Kidney (tissue), 14 donors: Measurements from ENCODE around the gene DUSP3. TPM values are rescaled to one million over a fixed set of nuclear protein-coding genes. Genes with fewer than 3 reads are reported as not detected.

Source experiments
- DNase-seq, 5 donors: peaks; one replicate each; pipeline ENCODE4 v3.0.0-alpha.2; 2013 to 2020
- FAIRE-seq: peaks from 2 replicates; lab custom pipeline; 2012; peaks lifted over from hg19 to GRCh38; lab: Jason Lieb, UNC
- H3K27ac ChIP-seq, 2 donors: one replicate each; pipeline ENCODE4 v1.7.0; 2013; ENCODE audit warnings: low read depth in 2 of 2, low read length in 2 of 2, inconsistent platforms in 1 of 2
- H3K27me3 ChIP-seq: one replicate; pipeline ENCODE4 v1.7.1; 2013; ENCODE audit warnings: low read length, inconsistent platforms; ENCODE audit not compliant: control insufficient read depth, insufficient read depth
- H3K36me3 ChIP-seq, 3 donors: one replicate each; pipeline versions ENCODE4 v1.7.0 to v1.7.1; 2013; ENCODE audit warnings: low read length in 3 of 3, control low read depth in 1 of 3, inconsistent platforms in 1 of 3; ENCODE audit not compliant: insufficient read depth in 3 of 3, control insufficient read depth in 2 of 3
- H3K4me1 ChIP-seq, 3 donors: one replicate each; pipeline versions ENCODE4 v1.7.0 to v1.7.1; 2013; ENCODE audit warnings: low read length in 3 of 3, inconsistent platforms in 1 of 3, low read depth in 1 of 3; ENCODE audit not compliant: control insufficient read depth in 2 of 3, insufficient read depth in 2 of 3
- H3K4me3 ChIP-seq, 3 donors: one replicate each; pipeline versions ENCODE4 v1.7.0 to v1.8.1; 2013; ENCODE audit warnings: low read length in 3 of 3, control low read depth in 1 of 3, inconsistent platforms in 1 of 3
- H3K9ac ChIP-seq, 3 donors: one replicate each; pipeline versions ENCODE4 v1.7.0 to v1.7.1; 2013; ENCODE audit warnings: low read length in 3 of 3, control low read depth in 1 of 3, inconsistent platforms in 1 of 3
- H3K9me3 ChIP-seq, 3 donors: one replicate each; pipeline versions ENCODE4 v1.7.0 to v1.7.1; 2013; ENCODE audit warnings: low read length in 3 of 3, control low read depth in 1 of 3, inconsistent platforms in 1 of 3; ENCODE audit not compliant: control insufficient read depth in 2 of 3, insufficient read depth in 1 of 3
- CTCF ChIP-seq: IDR thresholded peaks from 3 replicates; pipeline ENCODE4 v1.5.1; 2012; ENCODE audit warnings: mild to moderate bottlenecking, moderate library complexity, borderline replicate concordance; ENCODE audit not compliant: insufficient read depth; ENCODE audit errors: extremely low read depth
- intact Hi-C: fragments of 100-400 bp; cut with DNase I; formaldehyde crosslinking; loops from one replicate; pipeline ENCODE4 v1.11.1; 2022
- polyA plus RNA-seq: library from polyadenylated mRNA; stranded (reverse); fragments of 350-450 nt; fragmentation: Illumina TruSeq; extraction: RNeasy Lipid Tissue Mini Kit (QIAGEN cat#74804); gene quantifications from one replicate; pipeline ENCODE4 v1.2.3, GENCODE V29; 2014; ENCODE audit warnings: low read depth, low replicate concordance; ENCODE audit not compliant: insufficient read depth
- total RNA-seq: library from RNA; stranded (reverse); fragmentation: NEBNext Ultra II Directional; extraction: Animal tissue kit (Norgen Biotek cat#: 25700); gene quantifications from one replicate; pipeline ENCODE4 v1.2.1, GENCODE V29; 2021
- donor health status: control.
- donor health status: control.
- donor health status: control.
- donor health status: control.
- donor health status: control.
- donor health status: DM: yes; HTN: yes; CAD: no.
- donor health status: Normal renal cell carcinoma (clear cell type).

The DUSP3 gene
- total and polyA plus RNA-seq, 2 donors from 2014 or later: 102 to 126 TPM

GRCh38 chr17:43759836-43760235 is 18.9 kb downstream of the DUSP3 start:
- H3K4me1 ChIP-seq: peaks cover 0 to 8% (median 3%) of the 10 kb centered on the region in 3 donors
- no peaks in the 10 kb centered on the region for H3K9me3 ChIP-seq
- DNase-seq (no peak), FAIRE-seq (no peak)
- H3K27ac ChIP-seq: no peak overlapping the region
- no peak overlapping the region for H3K9ac ChIP-seq
- intact Hi-C loops: loop anchor here (5.0 kb wide), 1 partner anchor 63 kb away; no protein-coding TSS in a partner anchor
- peaks cover 0 to 2% (median 0%) of the 10 kb centered on the region in 3 donors for H3K36me3 ChIP-seq
- no peaks in the 10 kb centered on the region for H3K27me3 ChIP-seq
- TF ChIP-seq CTCF: no peak
- H3K4me3 ChIP-seq: no peak overlapping the region

GRCh38 chr17:43758497-43759174 is 20.1 kb downstream of the DUSP3 start, which contains the start of gene SOST:
TSS of gene SOST (minus strand) at chr17:43758791. CDS start at chr17:43758741, 50 bp downstream.
- intact Hi-C loops: loop anchor here (5.0 kb wide), 1 partner anchor 61 kb away; no protein-coding TSS in a partner anchor
- Histone ChIP-seq H3K27ac (no peak within 1 kb of the TSS), H3K27me3 (no peaks in the 10 kb centered on the region), H3K4me1 (peaks cover 2 to 8% (median 3%) of the 10 kb centered on the region in 3 donors), H3K36me3 (no peaks in the 10 kb centered on the region), H3K4me3 (peak within 1 kb of the TSS in 2 of 3 donors; percentile 9 to 26), H3K9me3 (no peaks in the 10 kb centered on the region), H3K9ac (no peak within 1 kb of the TSS)
- FAIRE-seq (no peak), DNase-seq (peak in 4 of 5 donors; percentile 61 to 80 (median 74))
- TF ChIP-seq CTCF: no peak

GRCh38 chr17:43758086-43758485 is 20.7 kb downstream of the DUSP3 start:
- DNase-seq (no peak), FAIRE-seq (no peak)
- no peak overlapping the region for H3K9ac ChIP-seq
- H3K4me3 ChIP-seq: peak overlapping the region in 2 of 3 donors; percentile 9 to 26
- no peaks in the 10 kb centered on the region for H3K9me3 ChIP-seq
- H3K36me3 ChIP-seq: no peaks in the 10 kb centered on the region
- no peak for TF ChIP-seq CTCF
- no peaks in the 10 kb centered on the region for H3K27me3 ChIP-seq
- H3K27ac ChIP-seq: no peak overlapping the region
- peaks cover 2 to 8% (median 3%) of the 10 kb centered on the region in 3 donors for H3K4me1 ChIP-seq
- intact Hi-C loops: loop anchor here (5.0 kb wide), 1 partner anchor 61 kb away; no protein-coding TSS in a partner anchor
